Activated naive CD8-positive, alpha-beta T cell treated with anti-CD3 and anti-CD28 coated beads, Interleukin-2, amount 50 U/mL, for 16 hours (primary cell): Measurements from ENCODE around the gene PTS.

ENCODE experiments used
- DNase-seq: peaks from one replicate; pipeline ENCODE4 v3.0.0-alpha.2; 2020; ENCODE audit warnings: low read depth, low spot score

The PTS gene

GRCh38 chr11:112221274-112221835, 4.9 kb upstream of the PTS start:
- no peak for DNase-seq

- no peak for DNase-seq
These were observed 3.9 kb upstream of the PTS start for GRCh38 chr11:112222303-112222702.

- no peak for DNase-seq
These were observed 3.1 kb upstream of the PTS start for GRCh38 chr11:112223121-112223520.

- DNase-seq, result no peak
These were observed 2.3 kb upstream of the PTS start for GRCh38 chr11:112223754-112224532.

GRCh38 chr11:112225753-112226061, 521 bp upstream of the PTS start:
- no peak for DNase-seq

- no peak for DNase-seq
These were observed 688 bp downstream of the PTS start for GRCh38 chr11:112226831-112227401.

GRCh38 chr11:112227471-112227870, 1.2 kb downstream of the PTS start:
- DNase-seq, result no peak

GRCh38 chr11:112228706-112229105, 2.5 kb downstream of the PTS start:
- no peak for DNase-seq

- no peak for DNase-seq
These were observed 2.9 kb downstream of the PTS start for GRCh38 chr11:112229159-112229558.

- no peak for DNase-seq
These were observed 3.7 kb downstream of the PTS start for GRCh38 chr11:112229746-112230433.

GRCh38 chr11:112231952-112232351, 5.7 kb downstream of the PTS start:
- DNase-seq, result no peak

GRCh38 chr11:112235750-112236390, 9.6 kb downstream of the PTS start:
- DNase-seq, result no peak

- DNase-seq, result no peak
These were observed 11.2 kb downstream of the PTS start for GRCh38 chr11:112237451-112237850.

GRCh38 chr11:112238041-112238440, 11.8 kb downstream of the PTS start:
- no peak for DNase-seq

GRCh38 chr11:112241486-112241885, 15.3 kb downstream of the PTS start:
- DNase-seq, result no peak

- no peak for DNase-seq
These were observed 21.0 kb downstream of the PTS start for GRCh38 chr11:112247201-112247600.

GRCh38 chr11:112248201-112248600, 22.0 kb downstream of the PTS start:
- DNase-seq, result no peak

GRCh38 chr11:112249871-112250610, 23.8 kb downstream of the PTS start:
- no peak for DNase-seq

GRCh38 chr11:112253605-112254242, 27.5 kb downstream of the PTS start:
- DNase-seq, result no peak

GRCh38 chr11:112255067-112255720, 29.0 kb downstream of the PTS start:
- no peak for DNase-seq

- DNase-seq, result no peak
These were observed 34.3 kb downstream of the PTS start, which contains the start of gene PLET1 for GRCh38 chr11:112260490-112260889. Gene PLET1 (minus strand): TSS chr11:112260860. CDS start chr11:112260589, 271 bp downstream.
